HG03097 (cell line): ENCODE data around the gene FGD6.

Source experiments
- ATAC-seq: cut with Tn5 transposase; IDR thresholded peaks from one replicate; pipeline ENCODE4 v1.9.1; 2021; ENCODE audit not compliant: unreplicated experiment, low FRiP score

The FGD6 gene

GRCh38 chr12:95034750-95035149 lies 182.5 kb downstream of the FGD6 start:
- no peak for ATAC-seq
